Mucosa of descending colon (tissue), 3 donors: Measurements from ENCODE around the gene RBM17. TPM values are rescaled to one million over a fixed set of nuclear protein-coding genes. Genes with fewer than 3 reads are reported as not detected.
"Not testable (repeated sequence)": the region's sequence is repeated elsewhere in the genome, so short reads cannot be mapped to it uniquely, and the experiment has no call there.

Experiments
- ATAC-seq: fragments of 200-7000 bp; cut with Tn5 transposase; one replicate; pipeline ENCODE4 v1.9.1; 2020; ENCODE audit warnings: mild to moderate bottlenecking, moderate library complexity
- DNase-seq, 3 donors: peaks; one replicate each; pipeline ENCODE4 v3.0.0-alpha.2; 2020
- H3K36me3 ChIP-seq: fragments of 200-600 bp; one replicate; pipeline ENCODE4 v1.8.0; 2021; ENCODE audit warnings: low read depth, mild to moderate bottlenecking
- H3K4me1 ChIP-seq: fragments of 200-600 bp; one replicate; pipeline ENCODE4 v1.8.0; 2021; ENCODE audit warnings: low read depth, mild to moderate bottlenecking
- H3K4me3 ChIP-seq: fragments of 200-600 bp; one replicate; pipeline ENCODE4 v1.8.0; 2021; ENCODE audit warnings: mild to moderate bottlenecking
- H3K9me3 ChIP-seq: fragments of 200-600 bp; one replicate; pipeline ENCODE4 v1.8.0; 2021; ENCODE audit warnings: mild to moderate bottlenecking
- intact Hi-C, 2 donors: fragments of 100-400 bp; cut with DNase I in 1 of 2; cut with micrococcal nuclease in 1 of 2; formaldehyde crosslinking; loops; one replicate each; pipeline versions ENCODE4 v1.11.0 to v1.11.1; 2022; cut with DNase I, micrococcal nuclease
- total RNA-seq, 3 donors: library from RNA; stranded (reverse); fragmentation: NEBNext Ultra II Directional in 2 of 3; extraction: Animal tissue kit (Norgen Biotek cat#: 25700) in 2 of 3; gene quantifications; one replicate each; pipeline versions ENCODE4 v1.2.1 to v1.2.4, GENCODE V29; 2021 to 2023
- TF ChIP-seq, protein P1 (sequence below): fragments of 200-600 bp; IDR thresholded peaks from one replicate; pipeline ENCODE4 v1.8.0; 2022; ENCODE audit warnings: antibody characterized with exemption, mild to moderate bottlenecking
- donor health status: DM: no; HTN: no; CAD: no; lungs with moderate emphysema.
- donor health status: DM: no; HTN: no; CAD: no.
- donor health status: DM: no; HTN: yes; CAD: no.

RBM17 gene
- total RNA-seq, 3 donors from 2014 or later, result 87.4 to 100 (median 90.8) TPM

DNA sequence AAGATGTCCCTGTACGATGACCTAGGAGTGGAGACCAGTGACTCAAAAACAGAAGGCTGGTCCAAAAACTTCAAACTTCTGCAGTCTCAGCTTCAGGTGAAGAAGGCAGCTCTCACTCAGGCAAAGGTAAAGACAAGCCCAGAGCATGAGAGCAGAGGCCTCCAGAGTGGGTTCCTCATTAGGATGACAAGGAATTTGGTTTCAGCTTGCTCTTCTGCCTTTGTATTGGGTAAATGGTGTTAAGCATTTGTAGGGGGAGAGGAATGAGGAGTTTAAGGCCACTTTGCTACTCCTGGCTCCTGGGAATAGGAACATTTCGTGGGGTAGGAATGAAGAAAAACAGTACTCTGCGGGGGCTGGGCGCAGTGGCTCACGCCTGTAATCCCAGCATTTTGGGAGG, 8.2 kb downstream of the RBM17 start:
- Histone ChIP-seq H3K36me3 (no peaks in the 10 kb centered on the region), H3K4me1 (peaks cover 3% of the 10 kb centered on the region), H3K9me3 (no peaks in the 10 kb centered on the region), H3K4me3 (no peak overlapping the region)
- DNase-seq (no peak), ATAC-seq (no peak)
- intact Hi-C loops, result no loop called here
- TF ChIP-seq, protein P1, sequence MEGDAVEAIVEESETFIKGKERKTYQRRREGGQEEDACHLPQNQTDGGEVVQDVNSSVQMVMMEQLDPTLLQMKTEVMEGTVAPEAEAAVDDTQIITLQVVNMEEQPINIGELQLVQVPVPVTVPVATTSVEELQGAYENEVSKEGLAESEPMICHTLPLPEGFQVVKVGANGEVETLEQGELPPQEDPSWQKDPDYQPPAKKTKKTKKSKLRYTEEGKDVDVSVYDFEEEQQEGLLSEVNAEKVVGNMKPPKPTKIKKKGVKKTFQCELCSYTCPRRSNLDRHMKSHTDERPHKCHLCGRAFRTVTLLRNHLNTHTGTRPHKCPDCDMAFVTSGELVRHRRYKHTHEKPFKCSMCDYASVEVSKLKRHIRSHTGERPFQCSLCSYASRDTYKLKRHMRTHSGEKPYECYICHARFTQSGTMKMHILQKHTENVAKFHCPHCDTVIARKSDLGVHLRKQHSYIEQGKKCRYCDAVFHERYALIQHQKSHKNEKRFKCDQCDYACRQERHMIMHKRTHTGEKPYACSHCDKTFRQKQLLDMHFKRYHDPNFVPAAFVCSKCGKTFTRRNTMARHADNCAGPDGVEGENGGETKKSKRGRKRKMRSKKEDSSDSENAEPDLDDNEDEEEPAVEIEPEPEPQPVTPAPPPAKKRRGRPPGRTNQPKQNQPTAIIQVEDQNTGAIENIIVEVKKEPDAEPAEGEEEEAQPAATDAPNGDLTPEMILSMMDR, result no peak

DNA sequence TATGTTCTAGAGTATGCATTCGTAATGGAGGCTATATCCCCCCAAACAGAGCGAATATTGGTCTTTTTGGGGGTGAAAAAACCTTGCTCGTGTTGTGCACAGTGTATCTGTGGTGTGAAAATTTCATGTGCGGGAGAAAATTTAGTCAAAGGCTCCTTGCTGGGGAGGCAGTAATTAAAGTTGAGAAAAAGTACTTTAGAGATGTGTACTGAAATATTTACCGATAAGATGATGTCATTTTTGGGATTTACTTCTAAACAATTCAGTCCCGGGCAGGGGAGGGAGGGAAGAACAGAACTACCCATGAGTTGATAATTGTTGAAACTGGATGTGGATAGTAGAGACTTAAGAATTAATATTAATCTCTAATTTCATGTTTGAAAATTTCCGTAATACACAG, 9.3 kb downstream of the RBM17 start:
- no peaks in the 10 kb centered on the region for H3K36me3 ChIP-seq
- TF ChIP-seq, protein P1, result no peak
- DNase-seq, result no peak
- H3K4me3 ChIP-seq, result no peak overlapping the region
- intact Hi-C loops, result no loop called here
- peaks cover 3% of the 10 kb centered on the region for H3K4me1 ChIP-seq
- ATAC-seq, result no peak
- no peaks in the 10 kb centered on the region for H3K9me3 ChIP-seq

DNA sequence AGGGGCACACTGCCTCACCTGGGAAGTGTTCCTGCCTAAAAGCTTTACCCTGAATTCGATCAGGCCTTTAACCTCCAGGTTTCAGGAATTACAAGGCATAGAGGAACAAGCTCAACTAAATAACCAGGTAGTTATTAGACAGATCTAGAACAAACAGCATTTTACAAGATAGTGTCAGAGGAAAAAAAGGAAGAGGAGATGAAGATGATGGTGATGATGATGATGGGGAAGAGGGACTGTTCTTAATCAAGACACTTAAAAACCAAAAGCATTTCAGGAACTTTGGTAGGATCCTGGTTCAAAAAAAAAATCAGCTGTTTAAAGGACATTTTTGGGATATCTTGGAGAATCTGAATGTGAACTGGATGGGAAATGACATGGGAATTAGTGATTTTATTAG, 11.5 kb downstream of the RBM17 start:
- DNase-seq, result no peak
- intact Hi-C loops, result loop anchor here in 1 of 2 donors (10.0 kb wide), 1 partner anchor 304 kb away; no protein-coding TSS in a partner anchor
- H3K36me3 ChIP-seq, result no peaks in the 10 kb centered on the region

DNA sequence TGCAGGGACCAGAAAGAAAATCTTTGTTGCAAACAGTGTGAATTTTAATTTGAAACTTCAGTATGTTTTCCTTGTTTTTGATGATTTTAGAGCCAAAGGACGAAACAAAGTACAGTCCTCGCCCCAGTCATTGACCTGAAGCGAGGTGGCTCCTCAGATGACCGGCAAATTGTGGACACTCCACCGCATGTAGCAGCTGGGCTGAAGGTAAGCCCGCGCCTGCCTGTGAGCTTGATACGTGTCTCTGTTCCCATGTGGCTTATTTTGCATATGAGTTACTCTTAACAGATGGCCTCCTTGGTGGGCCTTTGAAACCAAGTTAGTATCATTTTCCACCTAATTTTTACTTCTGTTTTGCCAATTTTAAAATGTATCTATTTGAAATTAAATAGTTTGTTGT, 12.3 kb downstream of the RBM17 start:
- no peaks in the 10 kb centered on the region for H3K4me1 ChIP-seq
- peak in 1 of 3 donors; percentile 20 for DNase-seq
- no peaks in the 10 kb centered on the region for H3K36me3 ChIP-seq
- no peak overlapping the region for H3K4me3 ChIP-seq
- TF ChIP-seq, protein P1, result no peak
- H3K9me3 ChIP-seq, result no peaks in the 10 kb centered on the region
- intact Hi-C loops, result loop anchor here in 1 of 2 donors (10.0 kb wide), 1 partner anchor 304 kb away; no protein-coding TSS in a partner anchor
- peak; percentile 38 for ATAC-seq

More for the DNA sequence above, 11.5 kb downstream of the RBM17 start:
- no peaks in the 10 kb centered on the region for H3K9me3 ChIP-seq
- H3K4me1 ChIP-seq, result no peaks in the 10 kb centered on the region
- H3K4me3 ChIP-seq, result no peak overlapping the region
- TF ChIP-seq, protein P1, result no peak
- no peak for ATAC-seq

DNA sequence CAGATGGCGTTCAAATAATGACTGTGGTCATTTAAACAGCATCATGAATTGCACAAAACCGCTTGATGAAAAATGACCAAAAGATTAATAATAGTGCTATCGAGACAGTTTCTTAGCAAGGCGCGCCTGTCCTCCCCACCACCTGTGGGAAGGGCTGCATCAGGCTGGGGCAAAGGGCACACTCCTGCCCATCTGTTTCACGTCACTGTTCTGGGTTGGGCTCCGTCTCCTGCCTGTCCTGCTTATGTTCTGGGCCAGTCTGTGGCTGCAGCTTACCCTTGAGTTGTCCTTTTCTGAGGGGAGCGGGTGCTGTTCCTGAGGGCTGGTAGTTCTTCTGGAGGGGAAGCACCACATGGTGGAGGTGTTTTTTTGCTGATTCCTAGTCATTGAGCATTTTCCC, 13.3 kb downstream of the RBM17 start:
- Histone ChIP-seq H3K4me3 (no peak overlapping the region), H3K9me3 (no peaks in the 10 kb centered on the region), H3K36me3 (no peaks in the 10 kb centered on the region), H3K4me1 (no peaks in the 10 kb centered on the region)
- TF ChIP-seq, protein P1, result no peak
- intact Hi-C loops, result loop anchor here in 1 of 2 donors (10.0 kb wide), 1 partner anchor 303 kb away; no protein-coding TSS in a partner anchor
- DNase-seq, result peak; percentile 44 to 59 (median 52)
- ATAC-seq, result peak; percentile 93

DNA sequence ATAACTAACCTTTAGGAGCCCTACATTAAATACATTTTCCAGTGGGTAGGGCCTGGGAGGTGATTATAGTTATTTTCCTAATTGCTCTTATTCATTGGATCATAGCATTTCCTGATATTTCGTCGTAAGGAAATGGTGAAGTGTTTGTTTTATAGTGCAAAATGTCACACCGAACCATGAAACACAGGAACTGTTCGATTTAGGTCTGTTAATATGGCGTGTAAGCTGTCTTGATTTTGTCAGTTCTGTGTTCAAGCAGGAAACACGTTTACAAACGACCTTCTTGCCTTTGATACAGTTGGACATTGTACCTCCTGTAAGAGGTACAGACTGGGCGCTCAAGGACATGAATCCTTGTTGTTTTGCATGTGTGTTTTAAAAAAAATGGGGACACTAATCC, 14.8 kb downstream of the RBM17 start:
- intact Hi-C loops, result loop anchor here in 1 of 2 donors (10.0 kb wide), 1 partner anchor 301 kb away; no protein-coding TSS in a partner anchor
- H3K9me3 ChIP-seq, result no peaks in the 10 kb centered on the region
- DNase-seq (no peak), ATAC-seq (no peak)
- H3K4me1 ChIP-seq, result no peaks in the 10 kb centered on the region
- TF ChIP-seq, protein P1, result no peak
- H3K4me3 ChIP-seq, result no peak overlapping the region
- no peaks in the 10 kb centered on the region for H3K36me3 ChIP-seq

DNA sequence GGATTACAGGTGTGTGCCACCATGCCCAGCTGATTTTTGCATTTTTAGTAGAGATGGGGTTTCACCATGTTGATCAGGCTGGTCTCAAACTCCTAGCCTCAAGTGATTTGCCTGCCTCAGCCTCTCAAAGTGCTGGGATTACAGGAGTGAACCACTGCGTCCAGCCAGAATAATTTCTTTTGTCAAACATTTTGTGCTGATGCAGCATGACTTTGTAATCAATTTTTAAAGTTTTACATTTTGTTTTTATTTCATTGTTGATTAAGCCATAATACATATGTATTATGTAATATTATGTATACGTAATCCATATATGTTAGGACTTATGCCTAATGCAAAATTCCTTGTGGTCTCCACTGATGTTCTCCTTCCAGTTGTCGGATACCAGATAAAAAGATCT, 18.8 kb downstream of the RBM17 start:
- not testable (repeated sequence) for H3K4me3 ChIP-seq, ATAC-seq, H3K9me3 ChIP-seq, H3K4me1 ChIP-seq, DNase-seq
- H3K36me3 ChIP-seq, result peaks cover 12% of the 10 kb centered on the region
- intact Hi-C loops, result loop anchor here (5.0 to 10.0 kb wide), 2 partner anchors 295 to 297 kb away; no protein-coding TSS in a partner anchor
